Measurements from ENCODE around the gene ARSI.

ARSI gene

DNA sequence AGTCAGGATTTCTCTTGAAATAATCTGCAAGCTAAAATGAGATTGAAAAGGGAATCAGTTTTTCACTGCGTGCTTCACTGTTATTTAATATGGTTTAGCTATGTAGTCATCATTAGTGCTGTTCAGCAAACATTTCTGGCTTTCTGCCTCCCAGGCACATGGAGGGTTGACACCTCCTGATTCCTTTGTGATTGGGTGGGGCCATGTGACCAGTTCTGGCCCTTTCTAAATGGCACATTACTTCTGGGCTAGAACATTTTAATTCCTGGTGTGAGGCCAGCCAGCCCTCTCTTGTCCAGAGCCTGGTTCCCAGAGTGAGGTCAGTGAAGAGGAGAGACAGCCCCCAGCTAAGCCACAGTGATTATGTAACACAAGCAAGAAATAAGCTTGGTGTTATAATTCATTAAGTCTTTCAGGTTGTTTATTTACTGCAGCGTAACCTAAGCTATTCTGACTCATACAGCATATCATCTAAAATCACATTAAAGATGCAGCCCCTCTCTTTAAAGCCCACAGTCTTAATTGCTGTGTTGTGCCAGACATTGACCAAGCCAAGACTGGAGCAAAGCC is 17.4 kb upstream of the ARSI start:
- POLR2A ChIA-PET: interaction anchor here (1.1 to 1.3 kb wide), 2 partner anchors 25 to 38 kb away, joined by 4 to 5 read pairs; partner anchors contain the start of gene TCOF1
- no peak overlapping the region for H3K27ac ChIP-seq (ENCODE audit: extremely low read depth, low read depth, low read length)
- no peaks in the 10 kb centered on the region for H3K36me3 ChIP-seq (ENCODE audit: control insufficient read depth in 2 of 2, insufficient read depth in 1 of 2, low read length in 2 of 2)
- H3K4me1 ChIP-seq (ENCODE audit: control insufficient read depth, insufficient read depth, low read length): peaks cover 7% of the 10 kb centered on the region
- H3K4me3 ChIP-seq (ENCODE audit: low read depth, low read length): no peak overlapping the region
- CTCF ChIA-PET: interaction anchor here (0.6 to 1.4 kb wide), 5 partner anchors 10 to 755 kb away, joined by 3 to 6 read pairs (median 3); no protein-coding TSS in a partner anchor
- H3K9me3 ChIP-seq (ENCODE audit: control insufficient read depth, insufficient read depth, low read depth, low read length): no peaks in the 10 kb centered on the region
- TF ChIP-seq, protein P1, sequence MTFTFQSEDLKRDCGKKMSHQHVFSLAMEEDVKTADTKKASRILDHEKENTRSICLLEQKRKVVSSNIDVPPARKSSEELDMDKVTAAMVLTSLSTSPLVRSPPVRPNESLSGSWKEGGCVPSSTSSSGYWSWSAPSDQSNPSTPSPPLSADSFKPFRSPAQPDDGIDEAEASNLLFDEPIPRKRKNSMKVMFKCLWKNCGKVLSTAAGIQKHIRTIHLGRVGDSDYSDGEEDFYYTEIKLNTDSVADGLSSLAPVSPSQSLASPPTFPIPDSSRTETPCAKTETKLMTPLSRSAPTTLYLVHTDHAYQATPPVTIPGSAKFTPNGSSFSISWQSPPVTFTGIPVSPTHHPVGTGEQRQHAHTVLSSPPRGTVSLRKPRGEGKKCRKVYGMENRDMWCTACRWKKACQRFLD (tag by site-specific recombination; IDR thresholded peaks at IDR 0.05): no peak
- TF ChIP-seq ZBTB17 (tag by site-specific recombination; IDR thresholded peaks at IDR 0.05): peak; percentile 66
- TF ChIP-seq SP2 (tag by site-specific recombination; IDR thresholded peaks at IDR 0.05): peak; percentile 15; the same call in 1 of the 2 replicates
- peak; percentile 33; the same call in 1 of the 2 replicates for TF ChIP-seq ZFP37 (tag by site-specific recombination; IDR thresholded peaks at IDR 0.05)
- TF ChIP-seq, protein P2, sequence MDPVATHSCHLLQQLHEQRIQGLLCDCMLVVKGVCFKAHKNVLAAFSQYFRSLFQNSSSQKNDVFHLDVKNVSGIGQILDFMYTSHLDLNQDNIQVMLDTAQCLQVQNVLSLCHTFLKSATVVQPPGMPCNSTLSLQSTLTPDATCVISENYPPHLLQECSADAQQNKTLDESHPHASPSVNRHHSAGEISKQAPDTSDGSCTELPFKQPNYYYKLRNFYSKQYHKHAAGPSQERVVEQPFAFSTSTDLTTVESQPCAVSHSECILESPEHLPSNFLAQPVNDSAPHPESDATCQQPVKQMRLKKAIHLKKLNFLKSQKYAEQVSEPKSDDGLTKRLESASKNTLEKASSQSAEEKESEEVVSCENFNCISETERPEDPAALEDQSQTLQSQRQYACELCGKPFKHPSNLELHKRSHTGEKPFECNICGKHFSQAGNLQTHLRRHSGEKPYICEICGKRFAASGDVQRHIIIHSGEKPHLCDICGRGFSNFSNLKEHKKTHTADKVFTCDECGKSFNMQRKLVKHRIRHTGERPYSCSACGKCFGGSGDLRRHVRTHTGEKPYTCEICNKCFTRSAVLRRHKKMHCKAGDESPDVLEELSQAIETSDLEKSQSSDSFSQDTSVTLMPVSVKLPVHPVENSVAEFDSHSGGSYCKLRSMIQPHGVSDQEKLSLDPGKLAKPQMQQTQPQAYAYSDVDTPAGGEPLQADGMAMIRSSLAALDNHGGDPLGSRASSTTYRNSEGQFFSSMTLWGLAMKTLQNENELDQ (tag by site-specific recombination; IDR thresholded peaks at IDR 0.05; ENCODE audit: low read depth): no peak
- TF ChIP-seq, protein P3, sequence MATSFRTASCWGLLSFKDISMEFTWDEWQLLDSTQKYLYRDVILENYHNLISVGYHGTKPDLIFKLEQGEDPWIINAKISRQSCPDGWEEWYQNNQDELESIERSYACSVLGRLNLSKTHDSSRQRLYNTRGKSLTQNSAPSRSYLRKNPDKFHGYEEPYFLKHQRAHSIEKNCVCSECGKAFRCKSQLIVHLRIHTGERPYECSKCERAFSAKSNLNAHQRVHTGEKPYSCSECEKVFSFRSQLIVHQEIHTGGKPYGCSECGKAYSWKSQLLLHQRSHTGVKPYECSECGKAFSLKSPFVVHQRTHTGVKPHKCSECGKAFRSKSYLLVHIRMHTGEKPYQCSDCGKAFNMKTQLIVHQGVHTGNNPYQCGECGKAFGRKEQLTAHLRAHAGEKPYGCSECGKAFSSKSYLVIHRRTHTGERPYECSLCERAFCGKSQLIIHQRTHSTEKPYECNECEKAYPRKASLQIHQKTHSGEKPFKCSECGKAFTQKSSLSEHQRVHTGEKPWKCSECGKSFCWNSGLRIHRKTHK (tag by site-specific recombination; IDR thresholded peaks at IDR 0.05): no peak
- TF ChIP-seq ZNF510 (tag by site-specific recombination; IDR thresholded peaks at IDR 0.05; ENCODE audit: insufficient replicate concordance): no peak
- peak; percentile 86 for TF ChIP-seq ZNF629 (tag by site-specific recombination; IDR thresholded peaks at IDR 0.05)
- TF ChIP-seq ZFP3 (tag by site-specific recombination; IDR thresholded peaks at IDR 0.05; ENCODE audit: low read depth): no peak
- TF ChIP-seq FEZF1 (tag by site-specific recombination; IDR thresholded peaks at IDR 0.05): peak; percentile 28; the same call in 1 of the 2 replicates
- TF ChIP-seq ZSCAN16 (tag by site-specific recombination; IDR thresholded peaks at IDR 0.05): peak; percentile 45; the same call in 1 of the 2 replicates
- TF ChIP-seq, protein P4, sequence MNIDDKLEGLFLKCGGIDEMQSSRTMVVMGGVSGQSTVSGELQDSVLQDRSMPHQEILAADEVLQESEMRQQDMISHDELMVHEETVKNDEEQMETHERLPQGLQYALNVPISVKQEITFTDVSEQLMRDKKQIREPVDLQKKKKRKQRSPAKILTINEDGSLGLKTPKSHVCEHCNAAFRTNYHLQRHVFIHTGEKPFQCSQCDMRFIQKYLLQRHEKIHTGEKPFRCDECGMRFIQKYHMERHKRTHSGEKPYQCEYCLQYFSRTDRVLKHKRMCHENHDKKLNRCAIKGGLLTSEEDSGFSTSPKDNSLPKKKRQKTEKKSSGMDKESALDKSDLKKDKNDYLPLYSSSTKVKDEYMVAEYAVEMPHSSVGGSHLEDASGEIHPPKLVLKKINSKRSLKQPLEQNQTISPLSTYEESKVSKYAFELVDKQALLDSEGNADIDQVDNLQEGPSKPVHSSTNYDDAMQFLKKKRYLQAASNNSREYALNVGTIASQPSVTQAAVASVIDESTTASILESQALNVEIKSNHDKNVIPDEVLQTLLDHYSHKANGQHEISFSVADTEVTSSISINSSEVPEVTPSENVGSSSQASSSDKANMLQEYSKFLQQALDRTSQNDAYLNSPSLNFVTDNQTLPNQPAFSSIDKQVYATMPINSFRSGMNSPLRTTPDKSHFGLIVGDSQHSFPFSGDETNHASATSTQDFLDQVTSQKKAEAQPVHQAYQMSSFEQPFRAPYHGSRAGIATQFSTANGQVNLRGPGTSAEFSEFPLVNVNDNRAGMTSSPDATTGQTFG (tag by site-specific recombination; IDR thresholded peaks at IDR 0.05; ENCODE audit: borderline replicate concordance): no peak
- no peak for TF ChIP-seq ZNF157 (tag by site-specific recombination; IDR thresholded peaks at IDR 0.05)
- TF ChIP-seq GLIS1 (tag by site-specific recombination; IDR thresholded peaks at IDR 0.05): peak; percentile 78; the same call in 1 of the 2 replicates
- TF ChIP-seq, protein P5, sequence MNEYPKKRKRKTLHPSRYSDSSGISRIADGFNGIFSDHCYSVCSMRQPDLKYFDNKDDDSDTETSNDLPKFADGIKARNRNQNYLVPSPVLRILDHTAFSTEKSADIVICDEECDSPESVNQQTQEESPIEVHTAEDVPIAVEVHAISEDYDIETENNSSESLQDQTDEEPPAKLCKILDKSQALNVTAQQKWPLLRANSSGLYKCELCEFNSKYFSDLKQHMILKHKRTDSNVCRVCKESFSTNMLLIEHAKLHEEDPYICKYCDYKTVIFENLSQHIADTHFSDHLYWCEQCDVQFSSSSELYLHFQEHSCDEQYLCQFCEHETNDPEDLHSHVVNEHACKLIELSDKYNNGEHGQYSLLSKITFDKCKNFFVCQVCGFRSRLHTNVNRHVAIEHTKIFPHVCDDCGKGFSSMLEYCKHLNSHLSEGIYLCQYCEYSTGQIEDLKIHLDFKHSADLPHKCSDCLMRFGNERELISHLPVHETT (tag by site-specific recombination; IDR thresholded peaks at IDR 0.05): peak; percentile 77
- peak; percentile 77 for TF ChIP-seq PRDM10 (tag by site-specific recombination; IDR thresholded peaks at IDR 0.05)
- 0 out of 2 replicates have a peak, but pooled peaks have one; percentile 18 for TF ChIP-seq ZNF10 (tag by site-specific recombination; IDR thresholded peaks at IDR 0.05)
- no peak for TF ChIP-seq ZNF623 (tag by site-specific recombination; IDR thresholded peaks at IDR 0.05)
- TF ChIP-seq, protein P6, sequence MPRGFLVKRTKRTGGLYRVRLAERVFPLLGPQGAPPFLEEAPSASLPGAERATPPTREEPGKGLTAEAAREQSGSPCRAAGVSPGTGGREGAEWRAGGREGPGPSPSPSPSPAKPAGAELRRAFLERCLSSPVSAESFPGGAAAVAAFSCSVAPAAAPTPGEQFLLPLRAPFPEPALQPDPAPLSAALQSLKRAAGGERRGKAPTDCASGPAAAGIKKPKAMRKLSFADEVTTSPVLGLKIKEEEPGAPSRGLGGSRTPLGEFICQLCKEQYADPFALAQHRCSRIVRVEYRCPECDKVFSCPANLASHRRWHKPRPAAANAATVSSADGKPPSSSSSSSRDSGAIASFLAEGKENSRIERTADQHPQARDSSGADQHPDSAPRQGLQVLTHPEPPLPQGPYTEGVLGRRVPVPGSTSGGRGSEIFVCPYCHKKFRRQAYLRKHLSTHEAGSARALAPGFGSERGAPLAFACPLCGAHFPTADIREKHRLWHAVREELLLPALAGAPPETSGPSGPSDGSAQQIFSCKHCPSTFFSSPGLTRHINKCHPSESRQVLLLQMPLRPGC (tag by site-specific recombination; IDR thresholded peaks at IDR 0.05): peak; percentile 58; the same call in 1 of the 2 replicates
- peak; percentile 88 for TF ChIP-seq ZNF366 (tag by site-specific recombination; conservative IDR thresholded peaks at IDR 0.05)
- no peak for TF ChIP-seq ZNF677 (tag by site-specific recombination; IDR thresholded peaks at IDR 0.05)
- TF ChIP-seq PRDM1 (tag by site-specific recombination; IDR thresholded peaks at IDR 0.05): peak; percentile 76
- no peak for TF ChIP-seq ZNF561 (tag by site-specific recombination; IDR thresholded peaks at IDR 0.05; ENCODE audit: borderline replicate concordance)

All from HEK293 (cell line).